Muscle of leg (tissue), 11 donors: Measurements from ENCODE around the gene SCT. TPM values are rescaled to one million over a fixed set of nuclear protein-coding genes. Genes with fewer than 3 reads are reported as not detected.

Experiments used
- DNase-seq: peaks from one replicate; pipeline ENCODE4 v3.0.0; 2013
- H3K27ac ChIP-seq: one replicate; pipeline ENCODE4 v1.5.1; 2013; ENCODE audit warnings: mild to moderate bottlenecking, low read length, control low read depth
- H3K27me3 ChIP-seq: one replicate; pipeline ENCODE4 v1.6.1; 2013; ENCODE audit warnings: low read length; ENCODE audit not compliant: control insufficient read depth, insufficient read depth
- H3K36me3 ChIP-seq: one replicate; pipeline ENCODE4 v1.6.1; 2013; ENCODE audit warnings: low read length; ENCODE audit not compliant: control insufficient read depth, insufficient read depth
- H3K4me1 ChIP-seq: one replicate; pipeline ENCODE4 v1.6.1; 2013; ENCODE audit warnings: low read length; ENCODE audit not compliant: control insufficient read depth, insufficient read depth
- H3K4me3 ChIP-seq: one replicate; pipeline ENCODE4 v1.5.1; 2013; ENCODE audit warnings: low read length, control low read depth
- H3K9me3 ChIP-seq: replicated peaks from 2 replicates; pipeline ENCODE4 v1.6.1; 2013; ENCODE audit warnings: low read depth, low read length; ENCODE audit not compliant: control insufficient read depth
- WGBS: methylation state at CpG from one replicate; pipeline ENCODE4 v1.1.5; 2013; ENCODE audit warnings: missing lambda C conversion rate; ENCODE audit not compliant: insufficient coverage; 5-methylcytosine and 5-hydroxymethylcytosine counted together
- polyA plus RNA-seq, 8 donors: library from polyadenylated mRNA; unstranded; fragments of 120-200 nt; gene quantifications; one replicate each; pipeline versions ENCODE4 v1.2.1 to v1.2.3, GENCODE V29; 2013; ENCODE audit warnings: inconsistent platforms in 1 of 8, low replicate concordance in 1 of 8; ENCODE audit not compliant: insufficient read length in 8 of 8, insufficient read depth in 1 of 8
- total RNA-seq: library from RNA; stranded (reverse); fragments of 120-200 nt; gene quantifications from one replicate; pipeline ENCODE4 v1.2.4, GENCODE V29; 2013

The SCT gene
- total and polyA plus RNA-seq, 9 donors, result 37.0 to 126 (median 63.6) TPM

GRCh38 chr11:578276-579035 lies 48.5 kb downstream of the SCT start:
- 68% methylated on average over 12 of the region's 21 CpGs for WGBS
- Histone ChIP-seq H3K9me3 (no peaks in the 10 kb centered on the region), H3K27ac (no peak overlapping the region), H3K4me1 (peaks cover 33% of the 10 kb centered on the region), H3K4me3 (no peak overlapping the region), H3K27me3 (peaks cover 16% of the 10 kb centered on the region), H3K36me3 (peaks cover 22% of the 10 kb centered on the region)
- no peak for DNase-seq

- Histone ChIP-seq H3K9me3 (no peaks in the 10 kb centered on the region), H3K27ac (no peak overlapping the region), H3K27me3 (peaks cover 22% of the 10 kb centered on the region), H3K4me1 (peaks cover 33% of the 10 kb centered on the region), H3K4me3 (peak overlapping the region; percentile 90), H3K36me3 (peaks cover 15% of the 10 kb centered on the region)
- WGBS, result 63% methylated on average over 6 of the region's 6 CpGs
- DNase-seq, result no peak
Observed at GRCh38 chr11:577611-577894, 49.4 kb downstream of the SCT start.

- DNase-seq, result peak; percentile 42
- WGBS, result 7% methylated on average over 35 of the region's 48 CpGs
- H3K27me3 ChIP-seq, result peaks cover 22% of the 10 kb centered on the region
- peaks cover 12% of the 10 kb centered on the region for H3K36me3 ChIP-seq
- peak overlapping the region; percentile 20 for H3K27ac ChIP-seq
- no peaks in the 10 kb centered on the region for H3K9me3 ChIP-seq
- peaks cover 33% of the 10 kb centered on the region for H3K4me1 ChIP-seq
- peak overlapping the region; percentile 90 for H3K4me3 ChIP-seq
Observed at GRCh38 chr11:576811-577610, 50.0 kb downstream of the SCT start.

Other genes starting within 250 kb of the SCT start
- gene PKP3, start 233.0 kb downstream of the SCT start, total RNA-seq, result 0.13 TPM
- 10 to 100 TPM in 1 of 8 donors, 1 to 10 TPM in 1, under 1 TPM in 6; 0.16 to 10.5 (median 0.61) TPM for gene PKP3, start 233.0 kb downstream of the SCT start, polyA plus RNA-seq
- 16.5 TPM for gene SIGIRR, start 212.2 kb downstream of the SCT start, total RNA-seq
- 10 to 100 TPM in 7 of 8 donors, 1 to 10 TPM in 1; 9.4 to 26.3 (median 15.5) TPM for gene SIGIRR, start 212.2 kb downstream of the SCT start, polyA plus RNA-seq
- 0.09 TPM for gene ANO9, start 185.2 kb downstream of the SCT start, total RNA-seq
- 1 to 10 TPM in 3 of 8 donors, under 1 TPM in 5; 0.23 to 5.6 (median 0.37) TPM for gene ANO9, start 185.2 kb downstream of the SCT start, polyA plus RNA-seq
- gene PTDSS2, start 176.9 kb downstream of the SCT start, total RNA-seq, result 19.4 TPM
- 10 to 100 TPM; 25.6 to 47.2 (median 30.4) TPM for gene PTDSS2, start 176.9 kb downstream of the SCT start, polyA plus RNA-seq
- gene RNH1, start 119.9 kb downstream of the SCT start, total RNA-seq, result 89.5 TPM
- 100 to 1,000 TPM in 4 of 8 donors, 10 to 100 TPM in 4; 89.6 to 107 (median 99.6) TPM for gene RNH1, start 119.9 kb downstream of the SCT start, polyA plus RNA-seq
- 90.4 TPM for gene HRAS, start 91.6 kb downstream of the SCT start, total RNA-seq
- 100 to 1,000 TPM in 5 of 8 donors, 10 to 100 TPM in 3; 78.8 to 143 (median 119) TPM for gene HRAS, start 91.6 kb downstream of the SCT start, polyA plus RNA-seq
- 2.0 TPM for gene LRRC56, start 89.7 kb downstream of the SCT start, total RNA-seq
- 1 to 10 TPM; 1.7 to 8.4 (median 5.9) TPM for gene LRRC56, start 89.7 kb downstream of the SCT start, polyA plus RNA-seq
- gene LMNTD2, start 66.4 kb downstream of the SCT start, total RNA-seq, result 0.22 TPM
- gene LMNTD2, start 66.4 kb downstream of the SCT start, polyA plus RNA-seq, result 1 to 10 TPM in 2 of 8 donors, under 1 TPM in 6; 0.25 to 1.5 (median 0.62) TPM
- 2.3 TPM for gene RASSF7, start 66.2 kb downstream of the SCT start, total RNA-seq
- gene RASSF7, start 66.2 kb downstream of the SCT start, polyA plus RNA-seq, result 1 to 10 TPM; 2.3 to 4.4 (median 2.6) TPM
- gene PHRF1, start 50.7 kb downstream of the SCT start, total RNA-seq, result 13.1 TPM
- gene PHRF1, start 50.7 kb downstream of the SCT start, polyA plus RNA-seq, result 10 to 100 TPM; 16.0 to 23.1 (median 20.2) TPM
- gene IRF7, start 11.2 kb downstream of the SCT start, total RNA-seq, result 11.3 TPM
- gene IRF7, start 11.2 kb downstream of the SCT start, polyA plus RNA-seq, result 10 to 100 TPM in 3 of 8 donors, 1 to 10 TPM in 5; 7.8 to 14.7 (median 9.6) TPM
- gene CDHR5, start 2.2 kb downstream of the SCT start, total RNA-seq, result 0.75 TPM
- 10 to 100 TPM in 1 of 8 donors, 1 to 10 TPM in 6, under 1 TPM in 1; 0.65 to 33.7 (median 1.4) TPM for gene CDHR5, start 2.2 kb downstream of the SCT start, polyA plus RNA-seq
- gene DRD4, start 10.1 kb upstream of the SCT start, total RNA-seq, result 0.22 TPM
- gene DRD4, start 10.1 kb upstream of the SCT start, polyA plus RNA-seq, result 1 to 10 TPM in 2 of 8 donors, under 1 TPM in 6; 0.18 to 2.0 (median 0.83) TPM
- gene DEAF1, start 68.0 kb upstream of the SCT start, total RNA-seq, result 22.7 TPM
- 10 to 100 TPM; 29.3 to 38.9 (median 31.7) TPM for gene DEAF1, start 68.0 kb upstream of the SCT start, polyA plus RNA-seq
- gene TMEM80, start 68.6 kb upstream of the SCT start, total RNA-seq, result 11.8 TPM
- 10 to 100 TPM; 10.1 to 26.0 (median 20.1) TPM for gene TMEM80, start 68.6 kb upstream of the SCT start, polyA plus RNA-seq
- gene EPS8L2, start 79.0 kb upstream of the SCT start, total RNA-seq, result 1.6 TPM
- 10 to 100 TPM in 1 of 8 donors, 1 to 10 TPM in 7; 1.5 to 14.1 (median 2.2) TPM for gene EPS8L2, start 79.0 kb upstream of the SCT start, polyA plus RNA-seq
- gene TALDO1, start 120.3 kb upstream of the SCT start, total RNA-seq, result 62.7 TPM
- 10 to 100 TPM; 60.2 to 79.9 (median 71.3) TPM for gene TALDO1, start 120.3 kb upstream of the SCT start, polyA plus RNA-seq
- gene GATD1, start 150.3 kb upstream of the SCT start, total RNA-seq, result 18.1 TPM
- 10 to 100 TPM; 38.9 to 53.2 (median 44.8) TPM for gene GATD1, start 150.3 kb upstream of the SCT start, polyA plus RNA-seq
- 0.04 TPM for gene CEND1, start 162.9 kb upstream of the SCT start, total RNA-seq
- 1 to 10 TPM in 1 of 8 donors, under 1 TPM in 7; 0.36 to 1.5 (median 0.56) TPM for gene CEND1, start 162.9 kb upstream of the SCT start, polyA plus RNA-seq
- 5.4 TPM for gene SLC25A22, start 171.1 kb upstream of the SCT start, total RNA-seq
- 10 to 100 TPM; 10.4 to 15.8 (median 14.2) TPM for gene SLC25A22, start 171.1 kb upstream of the SCT start, polyA plus RNA-seq
- 3.9 TPM for gene PIDD1, start 178.1 kb upstream of the SCT start, total RNA-seq
- gene PIDD1, start 178.1 kb upstream of the SCT start, polyA plus RNA-seq, result 10 to 100 TPM in 4 of 8 donors, 1 to 10 TPM in 4; 5.5 to 13.7 (median 10.0) TPM
- 2,004 TPM for gene RPLP2, start 182.8 kb upstream of the SCT start, total RNA-seq
- 1,000 to 10,000 TPM; 1,485 to 2,136 (median 1,739) TPM for gene RPLP2, start 182.8 kb upstream of the SCT start, polyA plus RNA-seq
- 9.0 TPM for gene PNPLA2, start 191.7 kb upstream of the SCT start, total RNA-seq
- gene PNPLA2, start 191.7 kb upstream of the SCT start, polyA plus RNA-seq, result 10 to 100 TPM; 19.4 to 46.1 (median 28.4) TPM
- 6.9 TPM for gene CRACR2B, start 200.7 kb upstream of the SCT start, total RNA-seq
- gene CRACR2B, start 200.7 kb upstream of the SCT start, polyA plus RNA-seq, result 10 to 100 TPM in 7 of 8 donors, 1 to 10 TPM in 1; 7.7 to 22.0 (median 13.3) TPM
- gene CD151, start 205.8 kb upstream of the SCT start, total RNA-seq, result 147 TPM
- 100 to 1,000 TPM; 133 to 178 (median 151) TPM for gene CD151, start 205.8 kb upstream of the SCT start, polyA plus RNA-seq
- gene POLR2L, start 215.3 kb upstream of the SCT start, total RNA-seq, result 97.7 TPM
- gene POLR2L, start 215.3 kb upstream of the SCT start, polyA plus RNA-seq, result 100 to 1,000 TPM; 114 to 147 (median 125) TPM
- gene TSPAN4, start 215.7 kb upstream of the SCT start, total RNA-seq, result 60.3 TPM
- 10 to 100 TPM; 48.0 to 75.9 (median 65.1) TPM for gene TSPAN4, start 215.7 kb upstream of the SCT start, polyA plus RNA-seq